HEK293T (cell line): ENCODE data around the gene SSH2.

Experiments used
- CTCF ChIA-PET: fragments of 350-600 bp; formaldehyde crosslinking; extraction: SDS; loops from one replicate; lab custom pipeline; 2021; ENCODE audit warnings: antibody characterized with exemption, inconsistent platforms; lab: Yijun Ruan, JAX
- POLR2A ChIA-PET: fragments of 350-600 bp; formaldehyde crosslinking; extraction: SDS; loops from one replicate; lab custom pipeline; 2020; ENCODE audit warnings: antibody characterized with exemption, inconsistent platforms; lab: Yijun Ruan, JAX
- DNase-seq: peaks from one replicate; pipeline ENCODE4 v3.0.0; 2012; ENCODE audit warnings: mixed read lengths; ENCODE audit errors: extremely low spot score
- ARNT ChIP-seq: fragments of 450-650 bp; IDR thresholded peaks from 2 replicates; pipeline ENCODE4 v1.6.1; 2017; ENCODE audit warnings: mild to moderate bottlenecking
- BHLHE40 ChIP-seq: fragments of 450-650 bp; IDR thresholded peaks from 2 replicates; pipeline ENCODE4 v1.6.1; 2016; ENCODE audit warnings: mild to moderate bottlenecking, moderate library complexity, borderline replicate concordance
- CTBP1 ChIP-seq: fragments of 450-650 bp; IDR thresholded peaks from 2 replicates; pipeline ENCODE4 v1.6.1; 2016; ENCODE audit warnings: borderline replicate concordance
- ELF4 ChIP-seq: fragments of 450-650 bp; IDR thresholded peaks from 2 replicates; pipeline ENCODE4 v1.6.1; 2017; ENCODE audit warnings: antibody characterized with exemption
- FOXA1 ChIP-seq: fragments of 450-650 bp; IDR thresholded peaks from 2 replicates; pipeline ENCODE4 v1.6.1; 2016; ENCODE audit warnings: mild to moderate bottlenecking
- FOXK2 ChIP-seq: fragments of 450-650 bp; IDR thresholded peaks from 2 replicates; pipeline ENCODE4 v1.6.1; 2016; ENCODE audit warnings: mild to moderate bottlenecking
- FOXM1 ChIP-seq: fragments of 450-650 bp; IDR thresholded peaks from 2 replicates; pipeline ENCODE4 v1.6.1; 2017; ENCODE audit warnings: mild to moderate bottlenecking, borderline replicate concordance
- HDGF ChIP-seq: fragments of 450-650 bp; IDR thresholded peaks from 2 replicates; pipeline ENCODE4 v1.6.1; 2017; ENCODE audit warnings: antibody characterized with exemption, borderline replicate concordance
- L3MBTL2 ChIP-seq: fragments of 450-650 bp; conservative IDR thresholded peaks from 2 replicates; pipeline ENCODE4 v1.6.1; 2016; ENCODE audit warnings: mild to moderate bottlenecking
- LEF1 ChIP-seq: fragments of 450-650 bp; IDR thresholded peaks from 2 replicates; pipeline ENCODE4 v1.6.1; 2017; ENCODE audit warnings: mild to moderate bottlenecking, borderline replicate concordance
- NFRKB ChIP-seq: fragments of 450-650 bp; IDR thresholded peaks from 2 replicates; pipeline ENCODE4 v1.6.1; 2016; ENCODE audit warnings: mild to moderate bottlenecking, moderate library complexity
- PKNOX1 ChIP-seq: fragments of 450-650 bp; IDR thresholded peaks from 2 replicates; pipeline ENCODE4 v1.6.1; 2016
- SP1 ChIP-seq: fragments of 450-650 bp; IDR thresholded peaks from 2 replicates; pipeline ENCODE4 v1.6.1; 2017
- SUZ12 ChIP-seq: fragments of 450-650 bp; IDR thresholded peaks from 2 replicates; pipeline ENCODE4 v1.6.1; 2016; ENCODE audit warnings: mild to moderate bottlenecking
- TARDBP ChIP-seq: fragments of 450-650 bp; IDR thresholded peaks from 2 replicates; pipeline ENCODE4 v1.6.1; 2016
- ZNF384 ChIP-seq: fragments of 450-650 bp; IDR thresholded peaks from 2 replicates; pipeline ENCODE4 v1.6.1; 2016

SSH2 gene

GRCh38 chr17:29617481-29618271 lies 312.4 kb downstream of the SSH2 start:
- DNase-seq: no peak
- ChIA-PET CTCF (interaction anchor here (0.6 to 1.7 kb wide), 6 partner anchors 9 to 186 kb away, joined by 3 to 7 read pairs (median 3); no protein-coding TSS in a partner anchor), POLR2A (interaction anchor here (1.5 kb wide), 1 partner anchor 27 kb away, joined by 4 read pairs; no protein-coding TSS in a partner anchor)

GRCh38 chr17:29617125-29617480 lies 312.9 kb downstream of the SSH2 start:
- TF ChIP-seq HDGF: no peak
- CTCF ChIA-PET: interaction anchor here (0.5 to 1.7 kb wide), 9 partner anchors 8 to 474 kb away, joined by 3 to 7 read pairs (median 4); no protein-coding TSS in a partner anchor
- DNase-seq: no peak
- POLR2A ChIA-PET: interaction anchor here (1.5 kb wide), 1 partner anchor 26 kb away, joined by 4 read pairs; no protein-coding TSS in a partner anchor

More at GRCh38 chr17:29617481-29618271, 312.4 kb downstream of the SSH2 start:
- no peak for TF ChIP-seq NFRKB
- TF ChIP-seq BHLHE40: no peak
- TF ChIP-seq L3MBTL2: no peak
- TF ChIP-seq ZNF384: no peak
- no peak for TF ChIP-seq ARNT
- no peak for TF ChIP-seq HDGF
- TF ChIP-seq TARDBP: no peak
- TF ChIP-seq SUZ12: no peak
- no peak for TF ChIP-seq FOXM1
- no peak for TF ChIP-seq ELF4
- TF ChIP-seq CTBP1: no peak
- no peak for TF ChIP-seq LEF1
- TF ChIP-seq PKNOX1: no peak
- no peak for TF ChIP-seq FOXA1
- TF ChIP-seq SP1: no peak
- no peak for TF ChIP-seq FOXK2

- ChIA-PET CTCF (interaction anchor here (0.5 to 1.7 kb wide), 9 partner anchors 9 to 473 kb away, joined by 3 to 7 read pairs (median 4); no protein-coding TSS in a partner anchor), POLR2A (interaction anchor here (1.5 kb wide), 1 partner anchor 26 kb away, joined by 4 read pairs; no protein-coding TSS in a partner anchor)
- DNase-seq: no peak
- TF ChIP-seq TARDBP (no peak), BHLHE40 (no peak), FOXM1 (no peak)
Measured at GRCh38 chr17:29616300-29617048, 313.6 kb downstream of the SSH2 start.

- DNase-seq: no peak
- CTCF ChIA-PET: interaction anchor here (0.6 to 1.1 kb wide), 3 partner anchors 25 to 506 kb away, joined by 3 to 5 read pairs (median 3); no protein-coding TSS in a partner anchor
- POLR2A ChIA-PET: no interaction called here
Measured at GRCh38 chr17:29615492-29616299, 314.3 kb downstream of the SSH2 start.

GRCh38 chr17:29615048-29615385 lies 315.0 kb downstream of the SSH2 start:
- ChIA-PET CTCF (interaction anchor here (0.5 to 0.8 kb wide), 3 partner anchors 66 to 1774 kb away, joined by 3 read pairs; no protein-coding TSS in a partner anchor), POLR2A (no interaction called here)
- no peak for DNase-seq
- no peak for TF ChIP-seq BHLHE40
- TF ChIP-seq ELF4: no peak
- TF ChIP-seq L3MBTL2: no peak
- no peak for TF ChIP-seq SUZ12
- TF ChIP-seq FOXA1: no peak

More at GRCh38 chr17:29615492-29616299, 314.3 kb downstream of the SSH2 start:
- TF ChIP-seq FOXM1 (no peak), SUZ12 (no peak), ELF4 (no peak), BHLHE40 (no peak), FOXA1 (no peak), ARNT (no peak), PKNOX1 (no peak)

- TF ChIP-seq FOXM1 (no peak), HDGF (no peak), L3MBTL2 (no peak), PKNOX1 (no peak), SP1 (no peak), FOXK2 (no peak), TARDBP (no peak), LEF1 (no peak), BHLHE40 (no peak), NFRKB (no peak), SUZ12 (no peak), ELF4 (no peak), ARNT (no peak), FOXA1 (no peak)
- POLR2A ChIA-PET: no interaction called here
- CTCF ChIA-PET: interaction anchor here (0.5 kb wide), 1 partner anchor 1775 kb away, joined by 3 read pairs; no protein-coding TSS in a partner anchor
- no peak for DNase-seq
Measured at GRCh38 chr17:29614349-29615047, 315.5 kb downstream of the SSH2 start.
